GM21723 (cell line): ENCODE results near the gene RNASE8.
"Not testable (repeated sequence)": the region's sequence is repeated elsewhere in the genome, so short reads cannot be mapped to it uniquely, and the experiment has no call there.

Experiments
- ATAC-seq: cut with Tn5 transposase; IDR thresholded peaks from one replicate; pipeline ENCODE4 v1.9.1; 2021; ENCODE audit warnings: mild to moderate bottlenecking, moderate library complexity; ENCODE audit not compliant: unreplicated experiment

RNASE8 gene

GRCh38 chr14:21057803-21058675 lies at the start of gene RNASE8:
RNASE8 (plus strand) TSS chr14:21057822; CDS start chr14:21057893, 71 bp downstream.
- ATAC-seq: no peak

- not testable (repeated sequence) for ATAC-seq
Observed at GRCh38 chr14:21009721-21010120, 47.9 kb upstream of the RNASE8 start.

- ATAC-seq: no peak
Observed at GRCh38 chr14:21011136-21011535, 46.5 kb upstream of the RNASE8 start.

- ATAC-seq: peak; percentile 66
Observed at GRCh38 chr14:21014761-21015190, 42.8 kb upstream of the RNASE8 start.

GRCh38 chr14:21015312-21015711 lies 42.3 kb upstream of the RNASE8 start:
- ATAC-seq: no peak

GRCh38 chr14:21016413-21017190 lies 41.0 kb upstream of the RNASE8 start:
- ATAC-seq: no peak

- ATAC-seq: no peak
Observed at GRCh38 chr14:21017528-21018245, 39.9 kb upstream of the RNASE8 start.

- no peak for ATAC-seq
Observed at GRCh38 chr14:21018286-21018685, 39.3 kb upstream of the RNASE8 start.

GRCh38 chr14:21018781-21019180 lies 38.8 kb upstream of the RNASE8 start:
- ATAC-seq: no peak

GRCh38 chr14:21019366-21019765 lies 38.3 kb upstream of the RNASE8 start:
- ATAC-seq: no peak

- ATAC-seq: no peak
Observed at GRCh38 chr14:21020977-21021545, 36.6 kb upstream of the RNASE8 start.

GRCh38 chr14:21022686-21023085 lies 34.9 kb upstream of the RNASE8 start:
- ATAC-seq: no peak

GRCh38 chr14:21023174-21023573 lies 34.4 kb upstream of the RNASE8 start:
- no peak for ATAC-seq

GRCh38 chr14:21023817-21024584 lies 33.6 kb upstream of the RNASE8 start:
- no peak for ATAC-seq

GRCh38 chr14:21024585-21025370 lies 32.8 kb upstream of the RNASE8 start, which contains the start of gene NDRG2:
NDRG2 (minus strand) TSS chr14:21025061; CDS start chr14:21023315, 1,746 bp downstream.
- peak; percentile 63 for ATAC-seq

- no peak for ATAC-seq
Observed at GRCh38 chr14:21025371-21026273, 32.0 kb upstream of the RNASE8 start.

- ATAC-seq: no peak
Observed at GRCh38 chr14:21026274-21026987, 31.2 kb upstream of the RNASE8 start.

GRCh38 chr14:21026988-21027315 lies 30.7 kb upstream of the RNASE8 start:
- ATAC-seq: no peak
